Lower lobe of right lung (tissue), 2 donors: Measurements from ENCODE around the gene OSBPL9. TPM values are rescaled to one million over a fixed set of nuclear protein-coding genes. Genes with fewer than 3 reads are reported as not detected.

Experiments used
- ATAC-seq, 2 donors: fragments of 200-7000 bp; cut with Tn5 transposase; one replicate each; pipeline ENCODE4 v1.9.1; 2020 to 2022; ENCODE audit warnings: mild to moderate bottlenecking in 2 of 2, moderate library complexity in 2 of 2
- DNase-seq: peaks from one replicate; pipeline ENCODE4 v3.0.0-alpha.2; 2020
- H3K27ac ChIP-seq: fragments of 200-600 bp; one replicate; pipeline ENCODE4 v1.8.0; 2022
- H3K27me3 ChIP-seq: fragments of 200-600 bp; one replicate; pipeline ENCODE4 v1.8.0; 2022; ENCODE audit warnings: low read depth
- H3K36me3 ChIP-seq: fragments of 200-600 bp; one replicate; pipeline ENCODE4 v1.8.0; 2022; ENCODE audit warnings: mild to moderate bottlenecking
- H3K4me1 ChIP-seq: fragments of 200-600 bp; one replicate; pipeline ENCODE4 v1.8.0; 2022
- H3K4me3 ChIP-seq: fragments of 200-600 bp; one replicate; pipeline ENCODE4 v1.8.0; 2022; ENCODE audit warnings: mild to moderate bottlenecking
- H3K9me3 ChIP-seq: fragments of 200-600 bp; one replicate; pipeline ENCODE4 v1.8.0; 2022
- intact Hi-C: fragments of 100-400 bp; cut with DNase I; formaldehyde crosslinking; loops from one replicate; pipeline ENCODE4 v1.11.0; 2022
- total RNA-seq: library from RNA; stranded (reverse); fragmentation: NEBNext Ultra II Directional; extraction: Animal tissue kit (Norgen Biotek cat#: 25700); gene quantifications from one replicate; pipeline ENCODE4 v1.2.1, GENCODE V29; 2021
- TF ChIP-seq, protein P1 (sequence below): fragments of 200-600 bp; IDR thresholded peaks from one replicate; pipeline ENCODE4 v1.8.0; 2022; ENCODE audit warnings: antibody characterized with exemption, mild to moderate bottlenecking
- donor health status: DM: no; HTN: yes; CAD: no; lungs with severe emphysema.

The OSBPL9 gene
- total RNA-seq, 1 donor from 2014 or later, result 65.4 TPM

- H3K9me3 ChIP-seq, result no peaks in the 10 kb centered on the region
- no peak overlapping the region for H3K4me3 ChIP-seq
- no peaks in the 10 kb centered on the region for H3K4me1 ChIP-seq
- ATAC-seq, result no peak
- no peaks in the 10 kb centered on the region for H3K27me3 ChIP-seq
- intact Hi-C loops, result no loop called here
- no peaks in the 10 kb centered on the region for H3K36me3 ChIP-seq
- no peak for DNase-seq
- H3K27ac ChIP-seq, result no peak overlapping the region
- TF ChIP-seq, protein P1, sequence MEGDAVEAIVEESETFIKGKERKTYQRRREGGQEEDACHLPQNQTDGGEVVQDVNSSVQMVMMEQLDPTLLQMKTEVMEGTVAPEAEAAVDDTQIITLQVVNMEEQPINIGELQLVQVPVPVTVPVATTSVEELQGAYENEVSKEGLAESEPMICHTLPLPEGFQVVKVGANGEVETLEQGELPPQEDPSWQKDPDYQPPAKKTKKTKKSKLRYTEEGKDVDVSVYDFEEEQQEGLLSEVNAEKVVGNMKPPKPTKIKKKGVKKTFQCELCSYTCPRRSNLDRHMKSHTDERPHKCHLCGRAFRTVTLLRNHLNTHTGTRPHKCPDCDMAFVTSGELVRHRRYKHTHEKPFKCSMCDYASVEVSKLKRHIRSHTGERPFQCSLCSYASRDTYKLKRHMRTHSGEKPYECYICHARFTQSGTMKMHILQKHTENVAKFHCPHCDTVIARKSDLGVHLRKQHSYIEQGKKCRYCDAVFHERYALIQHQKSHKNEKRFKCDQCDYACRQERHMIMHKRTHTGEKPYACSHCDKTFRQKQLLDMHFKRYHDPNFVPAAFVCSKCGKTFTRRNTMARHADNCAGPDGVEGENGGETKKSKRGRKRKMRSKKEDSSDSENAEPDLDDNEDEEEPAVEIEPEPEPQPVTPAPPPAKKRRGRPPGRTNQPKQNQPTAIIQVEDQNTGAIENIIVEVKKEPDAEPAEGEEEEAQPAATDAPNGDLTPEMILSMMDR, result no peak
These were observed 24.2 kb upstream of the OSBPL9 start for GRCh38 chr1:51592711-51593110.

DNA sequence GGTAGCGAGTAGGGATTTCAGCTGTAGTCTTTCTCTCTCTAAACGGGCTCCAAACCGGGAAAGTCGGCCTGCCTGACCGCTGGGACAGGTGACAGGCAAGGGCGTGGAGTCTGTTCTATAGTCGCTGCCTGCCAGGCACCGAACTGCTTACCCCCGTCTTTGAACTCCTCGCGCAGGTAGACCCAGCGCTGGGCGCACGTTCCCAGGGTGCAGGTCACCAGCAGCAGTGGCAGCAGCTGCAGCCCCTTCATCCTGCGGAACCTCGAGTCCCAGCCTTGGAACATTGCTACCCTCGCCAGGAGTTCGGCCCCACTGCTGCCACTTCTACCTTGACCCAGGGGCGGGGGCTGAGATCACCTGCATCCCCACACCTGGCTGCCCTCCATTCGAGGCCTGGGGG is 22.2 kb upstream of the OSBPL9 start:
- Histone ChIP-seq H3K4me3 (no peak overlapping the region), H3K36me3 (no peaks in the 10 kb centered on the region), H3K9me3 (no peaks in the 10 kb centered on the region), H3K27ac (no peak overlapping the region), H3K4me1 (peaks cover under 1% of the 10 kb centered on the region), H3K27me3 (no peaks in the 10 kb centered on the region)
- ATAC-seq, result no peak
- DNase-seq, result no peak
- TF ChIP-seq, protein P1, result no peak
- intact Hi-C loops, result no loop called here

DNA sequence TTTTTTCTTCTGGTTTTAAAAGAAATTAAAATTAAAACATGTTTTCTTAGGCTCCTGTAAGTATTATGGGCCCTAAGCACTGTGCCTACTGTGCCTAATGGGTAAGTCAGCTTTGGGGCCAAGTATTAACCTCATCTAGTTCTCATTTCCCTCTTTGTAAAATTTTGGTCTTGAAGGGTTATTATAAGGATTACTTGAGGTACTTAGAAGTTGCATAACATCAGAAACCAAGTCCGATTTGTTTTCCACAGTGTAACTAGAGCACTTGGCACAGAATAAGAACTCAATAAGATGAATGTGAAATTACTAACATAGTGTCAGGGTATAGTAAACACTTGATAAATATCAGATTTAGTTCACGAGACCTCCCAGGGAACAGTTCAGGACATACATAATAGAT is 16.4 kb upstream of the OSBPL9 start:
- Histone ChIP-seq H3K27ac (no peak overlapping the region), H3K4me1 (peaks cover 15% of the 10 kb centered on the region), H3K27me3 (no peaks in the 10 kb centered on the region), H3K9me3 (no peaks in the 10 kb centered on the region), H3K4me3 (no peak overlapping the region), H3K36me3 (no peaks in the 10 kb centered on the region)
- TF ChIP-seq, protein P1, result no peak
- DNase-seq (no peak), ATAC-seq (peak; percentile 63 to 88)
- intact Hi-C loops, result no loop called here

DNA sequence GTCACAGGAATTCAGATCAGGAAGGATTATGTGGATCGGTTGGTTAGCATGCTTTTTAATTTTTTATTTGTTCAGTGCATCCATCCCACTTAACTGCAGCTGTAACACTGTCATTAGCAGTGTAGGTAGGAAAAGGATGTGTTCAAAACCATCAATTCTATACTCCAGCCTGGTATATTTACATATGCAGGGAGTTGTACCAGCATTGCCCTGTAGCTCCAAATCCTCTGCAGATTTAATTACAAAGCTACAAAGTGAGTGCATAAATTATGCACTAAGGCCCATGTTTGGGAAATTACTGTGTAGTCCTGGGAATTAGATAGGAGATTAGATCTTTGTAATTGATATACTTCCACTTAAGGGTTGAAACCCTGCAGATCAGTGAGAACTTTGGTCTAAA is 15.9 kb upstream of the OSBPL9 start:
- no peak for ATAC-seq
- TF ChIP-seq, protein P1, result no peak
- no peaks in the 10 kb centered on the region for H3K36me3 ChIP-seq
- H3K27me3 ChIP-seq, result no peaks in the 10 kb centered on the region
- intact Hi-C loops, result no loop called here
- H3K4me1 ChIP-seq, result peaks cover 15% of the 10 kb centered on the region
- no peak overlapping the region for H3K27ac ChIP-seq
- DNase-seq, result no peak
- H3K4me3 ChIP-seq, result no peak overlapping the region
- no peaks in the 10 kb centered on the region for H3K9me3 ChIP-seq

GRCh38 chr1:51605961-51606723 is 10.8 kb upstream of the OSBPL9 start:
- H3K4me1 ChIP-seq, result peaks cover 17% of the 10 kb centered on the region
- no peaks in the 10 kb centered on the region for H3K27me3 ChIP-seq
- TF ChIP-seq, protein P1, result no peak
- intact Hi-C loops, result no loop called here
- no peak overlapping the region for H3K27ac ChIP-seq
- H3K9me3 ChIP-seq, result no peaks in the 10 kb centered on the region
- no peaks in the 10 kb centered on the region for H3K36me3 ChIP-seq
- DNase-seq (no peak), ATAC-seq (peak; percentile 59 to 62)
- H3K4me3 ChIP-seq, result no peak overlapping the region
